H9 (cell line): ENCODE measurements around the gene ULK3. TPM values are rescaled to one million over a fixed set of nuclear protein-coding genes. Genes with fewer than 3 reads are reported as not detected.

Experiments used
- DNase-seq: peaks from one replicate; pipeline ENCODE4 v3.0.0-alpha.2; 2017
- H2AFZ ChIP-seq: one replicate; pipeline ENCODE4 v1.6.1; 2013; ENCODE audit warnings: mild to moderate bottlenecking, low read length, control low read depth, moderate library complexity
- H2AK5ac ChIP-seq: 2 replicates; pipeline ENCODE4 v1.6.1; 2013; ENCODE audit warnings: low read length, control low read depth, mixed read lengths; ENCODE audit not compliant: insufficient read length
- H2BK120ac ChIP-seq: one replicate; pipeline ENCODE4 v1.6.1; 2013; ENCODE audit warnings: low read depth, mild to moderate bottlenecking, low read length, control low read depth, inconsistent platforms; ENCODE audit not compliant: poor library complexity, severe bottlenecking
- H2BK12ac ChIP-seq: 2 replicates; pipeline ENCODE4 v1.6.1; 2013; ENCODE audit warnings: low read length, control low read depth, mixed read lengths, low read depth; ENCODE audit not compliant: insufficient read length
- H2BK15ac ChIP-seq: 2 replicates; pipeline ENCODE4 v1.6.1; 2013; ENCODE audit warnings: low read depth, low read length, control low read depth
- H2BK20ac ChIP-seq: one replicate; pipeline ENCODE4 v1.6.1; 2013; ENCODE audit warnings: low read depth, mild to moderate bottlenecking, low read length, control low read depth, inconsistent platforms; ENCODE audit not compliant: poor library complexity, severe bottlenecking
- H2BK5ac ChIP-seq: 2 replicates; pipeline ENCODE4 v1.6.1; 2013; ENCODE audit warnings: low read length, control low read depth, mixed read lengths; ENCODE audit not compliant: insufficient read length
- H3K14ac ChIP-seq: 2 replicates; pipeline ENCODE4 v1.6.1; 2013; ENCODE audit warnings: low read length, control low read depth; ENCODE audit not compliant: insufficient read depth
- H3K18ac ChIP-seq: 2 replicates; pipeline ENCODE4 v1.6.1; 2013; ENCODE audit warnings: low read depth, mild to moderate bottlenecking, mixed read lengths, low read length, control low read depth; ENCODE audit not compliant: insufficient read length
- H3K23ac ChIP-seq: 2 replicates; pipeline ENCODE4 v1.6.1; 2013; ENCODE audit warnings: low read length, control low read depth, mixed read lengths, low read depth; ENCODE audit not compliant: insufficient read length
- H3K23me2 ChIP-seq: 2 replicates; pipeline ENCODE4 v1.6.1; 2013; ENCODE audit warnings: low read depth, mild to moderate bottlenecking, mixed read lengths, low read length, control low read depth; ENCODE audit not compliant: insufficient read length, poor library complexity, severe bottlenecking
- H3K27ac ChIP-seq: 2 replicates; pipeline ENCODE4 v1.5.1; 2013; ENCODE audit warnings: low read length, control low read depth, mixed read lengths, low read depth; ENCODE audit not compliant: insufficient read length
- H3K27me3 ChIP-seq: 2 replicates; pipeline ENCODE4 v1.6.1; 2013; ENCODE audit warnings: low read length, control low read depth, inconsistent platforms; ENCODE audit not compliant: insufficient read depth
- H3K4ac ChIP-seq: 2 replicates; pipeline ENCODE4 v1.6.1; 2013; ENCODE audit warnings: low read depth, mild to moderate bottlenecking, control low read depth, inconsistent platforms, low read length, moderate library complexity
- H3K4me1 ChIP-seq: 2 replicates; pipeline ENCODE4 v1.6.1; 2013; ENCODE audit warnings: low read length, control low read depth, inconsistent platforms; ENCODE audit not compliant: insufficient read depth
- H3K4me2 ChIP-seq: 2 replicates; pipeline ENCODE4 v1.6.1; 2013; ENCODE audit warnings: low read length, control low read depth, mixed read lengths; ENCODE audit not compliant: insufficient read length, insufficient read depth
- H3K56ac ChIP-seq: 2 replicates; pipeline ENCODE4 v1.6.1; 2013; ENCODE audit warnings: low read depth, mild to moderate bottlenecking, mixed read lengths, low read length, control low read depth; ENCODE audit not compliant: insufficient read length
- H3K79me1 ChIP-seq: 2 replicates; pipeline ENCODE4 v1.6.1; 2013; ENCODE audit warnings: low read depth, mild to moderate bottlenecking, moderate library complexity, low read length, control low read depth, inconsistent platforms; ENCODE audit not compliant: insufficient read depth, poor library complexity, severe bottlenecking
- H3K79me2 ChIP-seq: 2 replicates; pipeline ENCODE4 v1.6.1; 2013; ENCODE audit warnings: low read length, control low read depth, inconsistent platforms; ENCODE audit not compliant: insufficient read depth
- H3K9ac ChIP-seq: 2 replicates; pipeline ENCODE4 v1.6.1; 2013; ENCODE audit warnings: low read length, control low read depth, mixed read lengths; ENCODE audit not compliant: insufficient read length; ENCODE audit errors: extremely low read depth
- H3K9me3 ChIP-seq: one replicate; pipeline ENCODE4 v1.6.1; 2013; ENCODE audit warnings: low read depth, low read length, inconsistent platforms; ENCODE audit not compliant: control insufficient read depth
- H3T11ph ChIP-seq: one replicate; pipeline ENCODE4 v1.6.1; 2013; ENCODE audit warnings: mild to moderate bottlenecking, low read length, control low read depth, inconsistent platforms
- H4K20me1 ChIP-seq: one replicate; pipeline ENCODE4 v1.6.1; 2013; ENCODE audit not compliant: control insufficient read depth, insufficient read length, insufficient read depth
- H4K5ac ChIP-seq: 2 replicates; pipeline ENCODE4 v1.6.1; 2013; ENCODE audit warnings: low read depth, mild to moderate bottlenecking, mixed read lengths, low read length, control low read depth; ENCODE audit not compliant: insufficient read length
- H4K8ac ChIP-seq: replicated peaks from 2 replicates; pipeline ENCODE4 v1.6.1; 2013; ENCODE audit warnings: low read length, control low read depth, mixed read lengths, low read depth; ENCODE audit not compliant: insufficient read length
- H4K91ac ChIP-seq: 2 replicates; pipeline ENCODE4 v1.6.1; 2013; ENCODE audit warnings: low read depth, mild to moderate bottlenecking, moderate library complexity, mixed read lengths, low read length, control low read depth; ENCODE audit not compliant: insufficient read length
- H3K27ac Mint-ChIP-seq, 3 experiments: 2 replicates in 2 of 3; 3 replicates in 1 of 3; pipeline ENCODE4 v1.8.0; 2020 to 2021; ENCODE audit warnings: mixed read lengths in 3 of 3, mild to moderate bottlenecking in 1 of 3, moderate library complexity in 1 of 3
- H3K27me3 Mint-ChIP-seq: 2 replicates; pipeline ENCODE4 v1.8.0; 2021; ENCODE audit warnings: low read depth, mild to moderate bottlenecking, moderate library complexity, mixed read lengths
- H3K36me3 Mint-ChIP-seq, 3 experiments: 2 replicates in 2 of 3; 3 replicates in 1 of 3; pipeline ENCODE4 v1.8.0; 2020 to 2021; ENCODE audit warnings: low read depth in 3 of 3, mixed read lengths in 3 of 3; ENCODE audit not compliant: insufficient read depth in 1 of 3
- H3K4me1 Mint-ChIP-seq, 2 experiments: 2 replicates each; pipeline ENCODE4 v1.8.0; 2020; ENCODE audit warnings: mixed read lengths in 2 of 2
- H3K4me3 Mint-ChIP-seq, 2 experiments: 2 replicates in 1 of 2; 3 replicates in 1 of 2; pipeline ENCODE4 v1.8.0; 2020 to 2021; ENCODE audit warnings: mild to moderate bottlenecking in 2 of 2, mixed read lengths in 2 of 2, moderate library complexity in 1 of 2
- H3K9me3 Mint-ChIP-seq, 2 experiments: 2 replicates in 1 of 2; 3 replicates in 1 of 2; pipeline ENCODE4 v1.8.0; 2020; ENCODE audit warnings: mild to moderate bottlenecking in 2 of 2, mixed read lengths in 2 of 2, moderate library complexity in 1 of 2
- WGBS: extraction: QIAGEN DNeasy Blood & Tissue Kit; methylation state at CpG from one replicate; pipeline ENCODE4 v1.1.7; 2013; ENCODE audit warnings: missing lambda C conversion rate, low lambda C conversion rate, mixed read lengths; ENCODE audit not compliant: insufficient read length; ENCODE audit errors: extremely low coverage; 5-methylcytosine and 5-hydroxymethylcytosine counted together
- total RNA-seq: library from RNA; stranded (reverse); gene quantifications from 2 replicates; pipeline ENCODE4 v1.2.1, GENCODE V29; 2021
- TF ChIP-seq, protein P1 (sequence below): fragments of 200-600 bp; sonication (generic); conservative IDR thresholded peaks from 3 replicates; pipeline ENCODE4 v1.8.0; 2021; ENCODE audit warnings: antibody characterized with exemption, mild to moderate bottlenecking

Gene ULK3
- total RNA-seq, 1 experiment from 2014 or later, result 34.0 TPM

DNA sequence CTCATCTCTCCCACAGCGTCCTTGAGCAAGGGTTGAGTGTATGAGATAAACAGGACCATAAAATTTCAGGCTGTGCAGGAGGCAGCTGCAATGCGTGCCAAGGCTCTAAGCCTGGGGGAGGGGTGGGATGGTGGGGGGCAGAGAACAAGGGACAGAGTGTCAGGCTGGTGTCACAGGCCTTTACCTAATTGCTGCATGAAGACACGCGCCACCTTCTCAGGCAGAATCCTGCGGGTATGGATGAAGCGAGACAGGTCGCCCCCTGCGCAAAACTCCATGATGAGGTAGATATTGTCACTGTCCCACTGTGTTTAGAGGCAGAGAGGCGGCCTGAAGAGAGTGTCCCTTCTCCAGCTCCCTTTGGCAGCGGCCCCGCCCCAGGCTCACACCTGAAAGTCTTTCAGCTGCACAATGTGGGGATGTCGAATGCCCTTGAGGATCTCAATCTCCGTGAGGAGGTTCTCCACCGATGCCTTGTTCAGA, 1.0 kb downstream of the ULK3 start:
- Histone ChIP-seq H3K9ac (peak overlapping the region; percentile 11), H3K4me2 (peak overlapping the region; percentile 64), H3K56ac (no peak overlapping the region), H3K4ac (no peak overlapping the region), H3K9me3 (no peaks in the 10 kb centered on the region), H3K23me2 (peaks cover 6% of the 10 kb centered on the region), H4K91ac (no peak overlapping the region), H2BK20ac (no peak overlapping the region), H2BK12ac (no peak overlapping the region), H4K5ac (no peak overlapping the region), H4K20me1 (peaks cover 3% of the 10 kb centered on the region), H3K14ac (no peak overlapping the region), H3K27ac (no peak overlapping the region), H3T11ph (no peak overlapping the region), H3K79me1 (no peaks in the 10 kb centered on the region), H3K4me1 (no peaks in the 10 kb centered on the region; the same call in 1 of the 2 replicates), H2BK15ac (no peak overlapping the region), H3K18ac (no peak overlapping the region), H2BK120ac (no peak overlapping the region), H3K23ac (no peak overlapping the region), H4K8ac (no peak overlapping the region), H3K27me3 (no peaks in the 10 kb centered on the region), H2BK5ac (no peak overlapping the region), H2AFZ (no peak overlapping the region), H3K79me2 (no peaks in the 10 kb centered on the region), H2AK5ac (no peak overlapping the region)
- no peaks in the 10 kb centered on the region for H3K27me3 Mint-ChIP-seq
- H3K4me3 Mint-ChIP-seq, result peak overlapping the region; percentile 89 to 90
- no peak for DNase-seq
- no peaks in the 10 kb centered on the region for H3K9me3 Mint-ChIP-seq
- TF ChIP-seq, protein P1, sequence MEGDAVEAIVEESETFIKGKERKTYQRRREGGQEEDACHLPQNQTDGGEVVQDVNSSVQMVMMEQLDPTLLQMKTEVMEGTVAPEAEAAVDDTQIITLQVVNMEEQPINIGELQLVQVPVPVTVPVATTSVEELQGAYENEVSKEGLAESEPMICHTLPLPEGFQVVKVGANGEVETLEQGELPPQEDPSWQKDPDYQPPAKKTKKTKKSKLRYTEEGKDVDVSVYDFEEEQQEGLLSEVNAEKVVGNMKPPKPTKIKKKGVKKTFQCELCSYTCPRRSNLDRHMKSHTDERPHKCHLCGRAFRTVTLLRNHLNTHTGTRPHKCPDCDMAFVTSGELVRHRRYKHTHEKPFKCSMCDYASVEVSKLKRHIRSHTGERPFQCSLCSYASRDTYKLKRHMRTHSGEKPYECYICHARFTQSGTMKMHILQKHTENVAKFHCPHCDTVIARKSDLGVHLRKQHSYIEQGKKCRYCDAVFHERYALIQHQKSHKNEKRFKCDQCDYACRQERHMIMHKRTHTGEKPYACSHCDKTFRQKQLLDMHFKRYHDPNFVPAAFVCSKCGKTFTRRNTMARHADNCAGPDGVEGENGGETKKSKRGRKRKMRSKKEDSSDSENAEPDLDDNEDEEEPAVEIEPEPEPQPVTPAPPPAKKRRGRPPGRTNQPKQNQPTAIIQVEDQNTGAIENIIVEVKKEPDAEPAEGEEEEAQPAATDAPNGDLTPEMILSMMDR, result no peak
- no CpG with 5 or more reads among the region's 14 CpGs for WGBS
- no peak overlapping the region; a peak in 1 of 7 replicates for H3K27ac Mint-ChIP-seq
- peaks cover 9 to 36% (median 31%) of the 10 kb centered on the region in 3 experiments for H3K36me3 Mint-ChIP-seq
- peaks cover 20 to 35% of the 10 kb centered on the region in 2 experiments for H3K4me1 Mint-ChIP-seq
